Stimulated activated CD4-positive, alpha-beta T cell treated with anti-CD3 and anti-CD28 coated beads, Interleukin-15, amount 100 ng/mL, for 24 hours (primary cell): ENCODE measurements around the gene NCL.

Experiments
- DNase-seq: peaks from one replicate; pipeline ENCODE4 v3.0.0-alpha.2; 2020

Gene NCL, protein sequence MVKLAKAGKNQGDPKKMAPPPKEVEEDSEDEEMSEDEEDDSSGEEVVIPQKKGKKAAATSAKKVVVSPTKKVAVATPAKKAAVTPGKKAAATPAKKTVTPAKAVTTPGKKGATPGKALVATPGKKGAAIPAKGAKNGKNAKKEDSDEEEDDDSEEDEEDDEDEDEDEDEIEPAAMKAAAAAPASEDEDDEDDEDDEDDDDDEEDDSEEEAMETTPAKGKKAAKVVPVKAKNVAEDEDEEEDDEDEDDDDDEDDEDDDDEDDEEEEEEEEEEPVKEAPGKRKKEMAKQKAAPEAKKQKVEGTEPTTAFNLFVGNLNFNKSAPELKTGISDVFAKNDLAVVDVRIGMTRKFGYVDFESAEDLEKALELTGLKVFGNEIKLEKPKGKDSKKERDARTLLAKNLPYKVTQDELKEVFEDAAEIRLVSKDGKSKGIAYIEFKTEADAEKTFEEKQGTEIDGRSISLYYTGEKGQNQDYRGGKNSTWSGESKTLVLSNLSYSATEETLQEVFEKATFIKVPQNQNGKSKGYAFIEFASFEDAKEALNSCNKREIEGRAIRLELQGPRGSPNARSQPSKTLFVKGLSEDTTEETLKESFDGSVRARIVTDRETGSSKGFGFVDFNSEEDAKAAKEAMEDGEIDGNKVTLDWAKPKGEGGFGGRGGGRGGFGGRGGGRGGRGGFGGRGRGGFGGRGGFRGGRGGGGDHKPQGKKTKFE

DNA sequence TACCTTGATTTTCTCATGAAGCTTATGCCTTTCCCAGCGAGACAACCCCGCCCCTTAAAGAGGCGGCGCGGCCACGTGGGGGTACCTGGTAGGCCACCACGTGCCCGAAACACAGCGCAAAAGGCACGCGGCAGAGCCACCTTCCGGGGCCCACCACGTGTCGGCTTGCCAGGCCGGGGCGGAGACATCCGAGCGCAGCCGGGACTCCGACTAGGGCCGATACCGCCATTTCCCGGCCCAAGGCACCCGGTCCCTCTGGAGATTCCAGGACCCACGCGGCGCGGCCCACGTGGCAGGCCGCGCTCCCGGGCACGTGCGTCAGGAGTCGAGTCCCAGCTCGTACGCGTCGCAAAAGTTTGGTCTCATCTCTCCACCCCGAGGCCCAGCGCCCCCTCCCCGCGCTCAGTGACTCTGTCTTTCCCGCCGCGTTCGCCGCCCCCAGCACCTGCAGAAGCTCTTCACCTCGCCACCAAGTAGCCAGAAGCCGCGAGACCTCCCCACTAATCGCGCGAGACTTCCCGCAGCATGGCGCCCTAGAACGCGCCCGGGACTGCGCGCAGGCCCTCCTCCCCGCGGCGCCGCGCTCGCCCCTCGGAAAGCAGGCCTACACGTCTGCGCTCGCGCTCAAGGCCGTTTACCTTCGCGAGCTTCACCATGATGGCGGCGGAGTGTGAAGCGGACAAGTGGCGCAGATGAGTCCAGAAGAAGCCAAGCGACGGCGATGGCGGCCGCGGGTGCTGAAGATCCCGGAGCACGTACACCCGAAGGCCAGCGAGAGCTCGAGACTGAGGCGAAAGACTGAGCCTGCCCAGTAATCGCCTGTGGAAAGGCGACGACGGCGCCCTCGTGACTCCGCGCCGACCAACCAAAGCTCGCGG lies at the start of gene NCL:
Gene NCL, minus strand, starts transcription at position 787 of the 878 bp plus-strand sequence. Its CDS starts 131 bp downstream, at position 656.
- DNase-seq: peak; percentile 90

DNA sequence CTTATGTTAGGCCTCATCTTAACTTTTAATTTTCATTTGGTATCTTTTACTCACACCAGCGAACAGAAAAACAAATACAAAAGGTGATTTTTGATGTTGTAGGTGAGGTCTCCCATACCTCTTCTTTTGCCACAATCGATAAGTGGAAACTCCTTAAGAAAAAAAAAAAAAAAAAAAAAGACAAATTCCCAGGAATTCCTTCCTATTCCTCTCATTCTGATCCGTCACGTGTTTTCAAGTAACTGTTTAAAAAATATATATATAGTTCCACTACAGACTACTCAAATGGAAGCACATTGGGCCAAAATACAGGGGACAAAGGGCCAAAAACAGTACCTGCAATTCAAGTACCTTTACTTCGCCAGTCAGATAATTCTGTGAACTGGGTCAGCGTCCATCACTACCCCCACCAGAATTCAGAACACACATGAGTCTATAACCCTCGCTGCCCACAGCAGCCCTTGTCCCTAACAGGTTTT lies 49.5 kb upstream of the NCL start:
- no peak for DNase-seq

DNA sequence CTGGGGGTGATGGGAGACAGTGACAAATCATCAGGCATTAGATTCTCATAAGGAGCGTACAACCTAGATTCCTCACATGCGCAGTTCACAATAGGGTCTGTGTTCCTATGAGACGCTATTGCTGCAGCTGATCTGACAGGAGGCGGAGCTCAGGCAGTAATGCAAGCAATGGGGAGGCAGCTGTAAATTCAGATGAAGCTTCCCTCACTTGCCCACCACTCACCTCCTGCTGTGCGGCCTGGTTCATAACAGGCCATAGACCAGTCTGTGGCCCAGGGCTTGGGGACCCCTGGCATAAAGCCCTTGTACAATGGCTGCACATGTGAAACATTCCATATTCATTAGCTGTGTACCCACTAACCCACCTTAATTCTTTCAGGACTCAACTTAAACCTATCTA lies 47.9 kb upstream of the NCL start:
- no peak for DNase-seq

DNA sequence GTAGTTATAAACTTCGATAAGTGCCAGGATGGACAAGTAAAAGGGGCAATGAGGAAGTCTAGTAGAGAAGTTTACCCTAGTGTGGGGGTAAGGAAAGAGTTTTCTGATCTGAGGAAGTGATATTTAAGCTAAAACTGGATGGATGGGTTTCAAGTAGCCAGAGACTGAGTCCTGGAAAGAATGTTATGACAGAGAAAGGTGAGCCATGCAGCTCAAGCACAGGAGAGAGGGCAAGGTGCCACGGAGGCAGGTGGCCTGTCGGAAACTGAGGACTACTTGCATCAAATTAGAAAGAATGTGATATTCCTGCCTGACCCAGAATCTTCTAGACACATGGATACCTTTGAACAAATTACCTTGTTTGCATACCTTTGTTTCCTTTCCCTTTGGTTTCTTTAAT lies 39.5 kb upstream of the NCL start:
- DNase-seq: no peak

DNA sequence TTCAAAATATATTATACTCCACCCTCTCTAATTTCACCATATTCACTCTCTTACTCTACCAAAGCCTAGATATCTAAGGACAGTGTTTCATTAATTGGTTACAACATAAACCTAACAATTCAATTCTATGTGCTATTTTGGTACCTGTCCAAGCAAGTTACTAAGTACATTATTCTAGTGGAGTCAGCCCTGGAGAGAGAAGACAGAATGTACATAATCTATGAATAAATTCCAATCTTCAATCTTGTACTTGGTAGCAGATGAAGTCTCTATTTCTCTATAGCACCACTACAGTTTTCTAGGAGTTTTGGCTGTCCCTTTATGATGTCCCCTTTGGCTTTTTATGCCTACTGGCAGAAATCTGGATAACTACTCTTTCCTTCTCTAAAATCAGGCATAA lies 38.3 kb upstream of the NCL start:
- DNase-seq: no peak

DNA sequence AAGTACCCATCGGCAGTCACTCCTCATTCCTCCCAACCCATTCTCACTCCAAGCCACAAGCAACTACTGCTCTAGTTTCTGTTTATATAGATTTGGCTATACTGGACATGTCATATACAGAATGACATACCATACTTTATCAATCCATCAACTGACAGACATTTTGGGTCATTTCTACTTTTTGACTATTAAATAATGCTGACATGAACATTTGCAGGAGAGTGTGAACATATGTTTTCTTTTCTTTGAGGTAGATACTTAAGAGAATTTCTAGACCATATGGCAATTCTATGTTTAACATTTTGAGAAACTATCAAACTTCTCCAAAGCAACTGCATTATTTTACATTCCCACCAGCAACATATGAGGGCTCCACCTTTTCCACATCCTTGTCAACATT lies 33.4 kb upstream of the NCL start:
- no peak for DNase-seq

DNA sequence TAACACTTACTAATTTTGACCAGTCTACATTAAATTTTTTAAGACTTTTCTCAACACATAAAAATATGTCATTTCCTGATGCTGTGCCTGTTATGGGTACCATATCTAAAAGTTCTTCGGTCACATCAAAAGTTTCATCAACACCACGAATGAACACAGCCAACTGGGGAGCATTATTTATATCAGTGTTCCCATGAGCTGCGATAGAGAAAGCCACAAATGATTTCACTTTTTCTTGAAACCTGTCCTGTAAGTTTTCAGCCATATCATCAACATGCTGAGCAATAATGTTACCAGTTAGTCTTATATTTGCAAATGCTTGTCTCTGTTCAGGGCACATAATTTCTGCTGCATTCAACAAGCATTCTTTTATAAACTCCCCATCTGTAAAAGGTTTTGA lies 30.4 kb upstream of the NCL start:
- DNase-seq: no peak

DNA sequence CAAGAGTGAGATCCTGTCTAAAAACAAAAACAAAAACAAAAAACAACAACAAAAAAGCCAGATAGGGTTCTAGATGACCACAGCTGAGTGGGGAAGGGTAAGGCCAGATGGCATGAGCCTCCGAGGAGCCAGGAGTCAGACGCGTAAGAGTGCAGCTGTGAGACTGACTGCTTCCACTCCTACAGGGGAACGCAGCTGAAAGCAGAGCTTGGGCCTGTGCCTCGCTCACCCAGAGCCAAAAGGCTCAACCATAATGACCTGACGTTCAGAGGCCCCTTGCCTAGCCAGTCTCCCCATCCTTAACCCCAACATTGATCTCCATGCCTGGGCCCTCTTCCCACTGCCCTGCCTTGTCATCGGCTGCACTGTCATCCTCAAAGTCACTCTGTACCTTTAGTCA lies 26.5 kb upstream of the NCL start:
- DNase-seq: no peak

DNA sequence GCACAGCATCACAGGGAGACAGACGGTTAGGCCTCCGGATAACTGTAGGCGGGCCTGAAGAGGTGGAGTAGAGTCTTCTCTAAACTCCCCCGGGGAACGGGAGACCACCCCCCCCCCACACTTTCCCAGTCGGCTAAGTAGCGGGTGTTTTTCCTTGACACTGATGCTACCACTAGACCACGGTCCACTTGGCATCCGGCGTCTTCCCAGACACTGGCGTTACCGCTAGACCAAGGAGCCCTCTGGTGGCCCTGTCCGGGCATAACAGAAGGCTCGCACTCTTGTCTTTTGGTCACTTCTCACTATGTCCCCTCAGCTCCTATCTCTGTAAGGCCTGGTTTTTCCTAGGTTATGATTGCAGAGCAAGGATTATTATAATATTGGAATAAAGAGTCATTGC lies 25.7 kb upstream of the NCL start:
- DNase-seq: peak; percentile 52

DNA sequence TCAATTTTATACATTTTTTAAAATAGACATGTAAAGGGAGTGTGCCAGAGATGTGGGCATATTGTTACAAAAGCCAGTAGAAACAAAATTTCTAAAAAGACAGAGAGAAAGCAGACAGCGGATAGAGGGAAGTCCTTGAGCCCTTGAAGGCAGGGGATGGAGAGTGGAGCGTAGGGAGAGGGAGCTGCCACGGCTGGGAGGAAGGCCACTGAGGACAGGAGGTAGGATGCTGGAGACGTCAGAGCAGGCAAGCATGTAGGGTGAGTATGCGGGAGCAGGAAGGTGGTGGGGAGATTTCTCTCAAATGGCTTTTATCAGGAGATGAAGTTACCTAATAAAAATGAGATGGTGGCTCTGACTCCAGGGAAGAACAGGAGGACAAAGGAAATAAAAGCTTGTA lies 24.0 kb upstream of the NCL start:
- no peak for DNase-seq

DNA sequence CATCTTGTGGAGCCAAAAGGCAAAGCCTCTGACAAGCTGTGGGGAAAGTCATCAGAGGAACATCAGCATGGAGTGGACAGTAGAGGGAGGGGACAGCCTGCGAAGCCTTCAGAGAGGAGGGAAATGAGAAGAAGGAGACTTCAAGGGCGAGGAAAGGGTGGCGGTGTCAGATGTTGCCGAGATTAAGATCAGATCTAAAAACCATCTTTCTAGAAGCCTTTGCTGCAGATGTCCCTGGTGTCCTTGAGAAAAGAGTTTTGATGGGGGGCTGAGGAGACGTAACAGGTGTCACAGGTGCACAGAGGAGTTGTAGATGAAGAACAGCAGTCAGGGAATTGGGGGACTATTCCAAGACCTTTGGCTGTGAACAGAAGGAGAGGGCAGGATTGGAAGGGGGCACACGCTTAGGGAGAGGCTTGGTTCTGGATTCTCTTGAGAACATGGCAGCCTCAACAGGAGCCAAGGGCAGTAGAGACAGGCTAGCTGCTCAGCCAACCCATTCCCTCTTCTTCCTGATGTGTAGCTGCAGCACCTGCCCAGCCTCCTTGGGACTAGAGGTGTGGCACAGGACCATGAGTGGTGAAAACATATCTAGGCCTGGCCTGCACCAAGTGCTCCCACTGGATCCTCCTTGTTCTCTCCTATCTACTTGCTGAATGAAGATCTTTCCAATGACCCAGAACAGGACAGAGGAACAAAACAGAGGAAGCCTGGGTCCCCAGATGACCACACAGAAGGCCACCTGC lies 22.7 kb upstream of the NCL start:
- no peak for DNase-seq

DNA sequence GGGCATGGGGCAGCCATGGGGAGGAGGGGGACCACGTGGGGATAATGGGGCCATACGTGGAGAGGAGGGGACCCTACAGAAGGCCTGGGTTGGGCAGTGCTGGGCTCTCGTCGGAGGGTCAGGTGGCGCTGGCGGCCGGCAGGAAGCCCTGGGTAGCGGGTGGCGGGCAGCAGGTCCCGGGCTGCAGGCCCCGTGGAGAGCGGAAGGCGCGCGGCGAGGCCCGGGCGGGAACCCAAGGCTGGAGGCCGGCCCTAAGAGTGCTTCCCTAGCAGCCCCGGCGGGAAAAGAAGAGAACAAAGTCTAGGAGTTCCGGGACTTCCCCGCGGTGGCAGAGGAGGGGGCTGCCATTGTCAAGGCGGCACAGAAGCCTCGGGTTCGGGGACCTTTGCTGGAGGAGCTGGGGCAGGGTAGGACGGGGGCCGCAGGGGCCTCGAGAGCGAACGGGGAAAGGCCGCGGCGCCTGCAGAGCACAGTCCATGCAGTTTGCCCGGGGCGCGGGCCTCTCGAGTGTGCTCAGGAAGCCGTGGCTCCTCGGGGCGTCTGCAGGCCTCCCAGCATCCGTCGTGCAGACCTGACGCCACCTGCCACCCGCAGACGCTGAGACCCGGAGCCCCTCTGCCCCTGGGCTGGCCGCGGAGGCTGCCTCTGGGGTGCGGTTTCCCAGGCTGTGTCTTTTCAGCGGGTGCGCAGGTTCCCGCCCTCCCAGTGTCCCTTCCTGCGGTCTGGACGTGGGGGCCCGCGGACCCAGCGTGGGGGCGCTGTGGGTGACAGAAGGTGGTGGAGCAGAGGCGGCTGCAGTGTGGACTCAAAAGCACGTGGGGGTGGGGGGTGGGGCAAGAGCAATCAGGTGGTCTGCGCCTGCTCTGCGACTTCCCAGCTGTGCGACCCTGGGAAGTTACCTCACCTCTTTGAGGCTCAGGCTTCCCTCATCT lies 19.4 kb upstream of the NCL start:
- DNase-seq: peak; percentile 56

DNA sequence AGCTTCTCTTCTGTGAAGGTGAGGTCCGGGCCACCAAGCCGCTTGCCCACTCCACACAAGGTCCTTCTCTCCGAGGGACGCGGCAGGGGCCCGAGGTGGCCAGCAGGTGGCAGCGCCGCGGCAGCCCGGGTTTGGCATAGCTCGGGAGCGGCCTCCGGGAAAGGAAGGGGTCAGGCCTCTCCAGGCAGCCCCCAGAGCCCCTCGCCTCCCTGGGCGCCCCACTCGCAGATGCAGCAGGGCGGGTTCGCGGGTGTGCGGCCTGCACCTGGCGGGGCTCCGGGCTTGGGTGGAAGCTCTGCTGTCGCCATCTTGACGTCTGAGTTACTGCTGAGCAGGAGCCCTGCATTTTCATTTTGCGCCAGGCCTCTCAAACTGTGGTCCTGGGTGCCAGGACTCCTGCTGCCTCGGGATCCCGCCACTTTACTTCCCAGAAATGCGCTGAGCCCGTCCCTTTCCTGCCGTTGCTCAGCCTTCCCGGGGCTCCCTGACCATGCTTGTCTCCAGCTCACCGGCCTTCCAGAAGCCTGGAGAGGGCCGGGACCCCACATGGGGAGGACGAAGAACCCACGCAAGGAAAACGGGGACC lies 18.6 kb upstream of the NCL start:
- DNase-seq: peak; percentile 84

DNA sequence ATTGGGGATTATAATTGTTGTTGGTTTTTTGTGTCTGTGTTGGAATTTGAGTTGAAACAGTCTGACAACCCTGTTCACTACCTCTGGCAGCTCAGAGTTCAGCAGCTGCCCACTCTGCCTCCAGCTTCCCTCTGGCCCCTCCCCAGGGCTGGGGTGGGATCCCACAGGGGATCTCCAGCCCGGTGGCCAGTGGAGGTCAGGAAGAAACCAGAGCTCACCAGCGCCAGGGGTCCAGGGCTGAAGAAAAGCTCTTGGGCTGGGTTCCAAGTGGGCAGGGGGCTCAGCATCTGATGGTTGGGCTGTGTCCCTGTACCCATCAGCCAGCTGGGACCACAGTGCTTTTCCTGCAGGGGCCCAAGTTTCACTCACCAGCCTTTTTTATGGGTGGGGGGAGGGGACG lies 16.5 kb upstream of the NCL start:
- no peak for DNase-seq

DNA sequence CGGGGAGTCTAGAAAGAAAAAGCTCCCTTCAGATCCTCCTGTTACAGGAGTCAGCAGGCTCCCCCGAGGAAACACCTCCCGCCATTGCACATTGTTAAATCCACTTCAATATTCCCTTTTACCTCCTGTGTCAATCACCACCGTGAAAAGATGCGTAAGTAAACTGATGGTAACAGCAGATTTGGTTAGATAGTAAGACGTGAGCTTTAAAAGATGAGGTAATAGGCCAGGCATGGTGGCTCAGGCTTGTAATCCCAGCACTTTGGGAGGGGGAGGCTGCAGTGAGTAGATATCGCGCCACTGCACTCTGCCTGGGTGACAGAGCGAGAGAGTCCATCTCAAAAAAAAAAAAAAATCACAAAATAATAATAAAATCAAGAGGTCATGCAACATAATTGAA lies 15.2 kb upstream of the NCL start:
- no peak for DNase-seq

DNA sequence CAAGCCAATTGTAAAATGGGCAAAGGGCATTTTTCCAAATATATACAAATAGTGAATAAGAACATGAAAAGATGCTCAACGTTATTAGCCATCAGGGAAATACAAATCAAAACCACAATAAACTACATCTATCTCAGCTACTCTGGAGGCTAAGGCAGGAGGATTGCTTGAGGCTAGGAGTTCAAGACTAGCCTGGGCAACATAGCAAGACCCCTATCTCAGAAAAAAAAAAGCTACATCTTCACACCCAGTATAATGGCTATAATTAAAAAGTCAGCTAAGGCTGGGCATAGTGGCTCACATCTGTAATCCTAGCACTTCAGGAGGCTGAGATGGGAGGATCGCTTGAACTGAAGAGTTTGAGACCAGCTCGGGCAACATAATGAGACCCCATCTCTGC lies 12.6 kb upstream of the NCL start:
- no peak for DNase-seq

DNA sequence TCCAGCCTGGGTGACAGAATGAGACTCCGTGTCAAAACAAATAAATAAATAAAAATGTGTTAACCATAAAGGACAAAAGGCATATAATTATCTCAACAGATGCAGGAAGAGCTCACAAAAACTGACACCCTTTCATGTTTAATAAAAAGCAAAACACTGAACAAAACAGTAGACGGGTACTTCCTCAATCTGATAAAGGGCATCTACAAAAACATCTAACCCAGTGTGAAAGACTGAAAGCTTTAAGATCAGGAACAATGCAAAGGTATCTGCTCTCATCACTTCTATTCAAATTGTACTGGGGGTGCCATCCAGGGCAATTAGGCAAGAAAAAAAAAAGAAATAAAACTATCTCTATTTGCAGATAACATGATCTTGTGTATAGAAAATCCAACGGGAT lies 11.7 kb upstream of the NCL start:
- DNase-seq: no peak

DNA sequence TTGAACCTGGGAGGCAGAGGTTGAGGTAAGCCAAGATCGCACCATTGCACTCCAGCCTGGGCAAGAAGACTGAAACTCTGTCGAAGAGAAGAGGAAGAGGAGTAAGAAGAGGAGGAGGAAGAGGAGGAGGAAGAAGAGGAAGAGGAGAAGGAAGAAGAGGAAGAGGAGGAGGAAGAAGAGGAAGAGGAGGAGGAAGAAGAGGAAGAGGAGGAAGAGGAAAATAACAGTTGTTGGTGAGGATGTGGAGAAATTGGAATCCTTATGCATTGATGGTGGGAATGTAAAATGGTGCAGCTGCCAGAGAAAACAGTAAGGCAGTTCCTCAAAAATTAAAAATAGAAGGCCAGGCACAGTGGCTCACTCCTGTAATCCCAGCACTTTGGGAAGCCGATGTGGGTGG lies 8.5 kb upstream of the NCL start:
- DNase-seq: no peak

DNA sequence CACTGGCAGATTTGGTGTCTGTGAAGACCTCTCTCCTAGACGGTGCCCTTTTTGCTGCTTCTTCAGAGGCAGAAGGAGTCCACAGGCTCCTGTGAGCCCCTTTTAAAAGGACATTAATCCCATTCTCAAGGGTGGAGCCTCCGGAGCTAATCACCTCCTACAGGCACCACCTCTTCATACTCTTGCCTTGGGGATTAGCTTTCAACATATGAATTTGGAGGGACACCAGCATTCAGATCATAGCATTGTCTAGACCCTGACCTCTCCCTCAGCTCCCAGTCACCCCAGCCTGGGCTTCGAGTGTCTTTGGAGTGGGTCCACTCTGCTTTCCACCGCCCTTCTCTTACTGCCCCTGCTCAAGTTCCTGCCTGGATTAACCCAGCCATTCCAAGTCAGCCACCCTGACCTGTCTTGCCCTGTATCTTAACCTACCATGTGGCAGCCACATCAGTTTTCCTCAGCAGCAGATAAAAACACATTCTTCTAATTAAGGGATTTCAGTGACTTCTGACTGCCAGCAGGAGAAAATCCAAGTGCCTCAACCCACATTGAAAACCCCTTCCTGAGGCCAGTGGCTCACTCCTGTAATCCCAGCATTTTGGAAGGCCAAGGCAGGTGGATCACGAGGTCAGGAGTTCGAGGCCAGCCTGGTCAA lies 6.1 kb upstream of the NCL start:
- no peak for DNase-seq

DNA sequence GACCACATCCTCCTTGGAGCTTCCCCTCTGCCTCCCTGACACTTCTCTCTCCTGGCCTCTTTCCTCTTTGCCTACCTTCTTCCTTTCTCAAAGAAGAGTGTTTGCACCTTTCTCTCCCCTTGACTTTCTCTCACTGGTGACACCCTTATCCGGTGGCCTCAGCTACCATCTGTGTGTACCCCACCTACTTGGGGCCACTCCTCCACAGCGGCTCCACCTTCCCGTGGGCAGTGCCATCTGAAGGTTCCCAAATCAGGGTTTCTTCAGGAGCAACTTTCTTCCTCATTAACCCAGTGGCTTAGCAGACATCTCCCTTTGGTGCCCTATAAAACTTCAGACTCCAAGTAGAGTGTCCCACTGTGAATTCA lies 5.3 kb upstream of the NCL start:
- no peak for DNase-seq
